Body of pancreas (tissue), 4 donors: ENCODE data around the gene LEF1.

Experiments
- CTCF ChIP-seq, 7 experiments: fragments of 450-650 bp in 4 of 7; fragments of 200-600 bp in 3 of 7; sonication (generic) in 3 of 7; IDR thresholded peaks; one replicate each; pipeline ENCODE4 v1.5.1; 2016 to 2019; ENCODE audit warnings: antibody characterized with exemption in 7 of 7
- POLR2A ChIP-seq, 3 donors: fragments of 450-650 bp; IDR thresholded peaks; one replicate each; pipeline ENCODE4 v1.6.1; 2016; ENCODE audit warnings: antibody characterized with exemption in 3 of 3, mild to moderate bottlenecking in 2 of 3

GRCh38 chr4:108129196-108129595 lies 39.5 kb downstream of the LEF1 start:
- no peak for TF ChIP-seq CTCF (IDR thresholded peaks at IDR 0.05)
- TF ChIP-seq POLR2A (IDR thresholded peaks at IDR 0.05) = no peak
